Measurements from ENCODE around the gene GNB1L. TPM values are rescaled to one million over a fixed set of nuclear protein-coding genes. Genes with fewer than 3 reads are reported as not detected.

GNB1L gene
- total and polyA plus RNA-seq, 9 of the 15 experiments (the other 6 are each of a cell fraction or from before 2014, with no cell fraction given): 0.56 to 50.5 (median 10.2) TPM

DNA sequence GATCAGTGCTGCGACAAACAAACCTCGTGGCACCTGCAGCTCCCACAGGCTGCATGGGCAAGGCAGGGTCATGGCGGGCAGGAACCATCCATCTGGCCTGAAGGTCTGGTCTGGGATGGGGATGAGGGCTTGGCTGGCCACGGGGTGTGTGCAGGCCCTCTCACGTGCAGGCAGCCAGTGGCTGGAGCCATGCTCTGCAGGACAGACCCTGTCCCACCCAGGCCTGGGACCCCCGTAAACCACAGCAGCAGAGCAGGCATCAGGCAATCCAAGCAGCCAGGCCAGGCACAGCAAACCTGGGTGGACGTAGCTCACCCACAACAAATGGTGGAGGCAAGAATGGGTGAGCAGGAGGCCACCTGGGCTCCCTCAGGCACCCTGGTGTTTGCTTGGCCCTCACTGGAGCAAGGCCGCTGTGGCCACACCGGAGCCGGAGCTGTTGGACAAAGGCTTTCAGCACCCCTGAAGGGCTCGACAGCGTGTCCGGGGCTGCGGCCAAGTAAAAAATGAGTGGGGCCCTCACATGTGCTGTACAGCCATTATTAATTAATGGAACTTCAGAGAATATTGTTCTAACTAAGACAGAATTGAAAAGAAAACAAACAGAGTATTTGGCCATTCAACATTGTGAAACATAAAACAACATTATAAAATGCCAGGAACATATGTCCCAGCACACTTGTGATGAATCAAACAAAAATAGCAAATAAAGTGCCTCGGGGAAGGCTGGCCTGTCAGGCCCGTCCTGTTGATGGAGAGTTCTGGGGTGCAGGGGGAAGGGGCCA lies 24.0 kb upstream of the GNB1L start (continued):
- TF ChIP-seq, protein P1, sequence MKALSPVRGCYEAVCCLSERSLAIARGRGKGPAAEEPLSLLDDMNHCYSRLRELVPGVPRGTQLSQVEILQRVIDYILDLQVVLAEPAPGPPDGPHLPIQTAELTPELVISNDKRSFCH (CRISPR knock-in tag; IDR thresholded peaks at IDR 0.05): no peak
- TF ChIP-seq, protein P1 (tag; IDR thresholded peaks at IDR 0.05): peak; percentile 64
- TF ChIP-seq GTF2A2 (tag; IDR thresholded peaks at IDR 0.05): no peak
- TF ChIP-seq ZNF785 (CRISPR knock-in tag; IDR thresholded peaks at IDR 0.05): no peak
- TF ChIP-seq RBBP5 (IDR thresholded peaks at IDR 0.05; ENCODE audit: borderline replicate concordance, insufficient read depth, low read length, poor library complexity, severe bottlenecking): peak; percentile 6
- 0 out of 2 replicates have a peak, but pooled peaks have one; percentile 6 for TF ChIP-seq ZNF764 (CRISPR knock-in tag; IDR thresholded peaks at IDR 0.05; ENCODE audit: low read depth)
- TF ChIP-seq BRF1 (IDR thresholded peaks at IDR 0.05; ENCODE audit: borderline replicate concordance, extremely low read depth, insufficient read length): no peak
- TF ChIP-seq ZBTB11 (CRISPR knock-in tag; IDR thresholded peaks at IDR 0.05): no peak
